A673 (cell line): ENCODE data around the gene GPR3.

Experiments
- EZH2 ChIP-seq: fragments of 200-600 bp; sonication (generic); IDR thresholded peaks from 2 replicates; pipeline ENCODE4 v1.6.1; 2017; ENCODE audit warnings: borderline replicate concordance, low read depth, mild to moderate bottlenecking, mixed read lengths, antibody characterized with exemption, low read length; ENCODE audit not compliant: poor library complexity, severe bottlenecking
- TF ChIP-seq, protein P1 (sequence below): fragments of 300-800, 200-600 bp; sonication (generic); conservative IDR thresholded peaks from 2 replicates; pipeline ENCODE4 v1.5.1; 2017; ENCODE audit warnings: low read depth, mild to moderate bottlenecking, antibody characterized with exemption, low read length, moderate library complexity, mixed read lengths

DNA sequence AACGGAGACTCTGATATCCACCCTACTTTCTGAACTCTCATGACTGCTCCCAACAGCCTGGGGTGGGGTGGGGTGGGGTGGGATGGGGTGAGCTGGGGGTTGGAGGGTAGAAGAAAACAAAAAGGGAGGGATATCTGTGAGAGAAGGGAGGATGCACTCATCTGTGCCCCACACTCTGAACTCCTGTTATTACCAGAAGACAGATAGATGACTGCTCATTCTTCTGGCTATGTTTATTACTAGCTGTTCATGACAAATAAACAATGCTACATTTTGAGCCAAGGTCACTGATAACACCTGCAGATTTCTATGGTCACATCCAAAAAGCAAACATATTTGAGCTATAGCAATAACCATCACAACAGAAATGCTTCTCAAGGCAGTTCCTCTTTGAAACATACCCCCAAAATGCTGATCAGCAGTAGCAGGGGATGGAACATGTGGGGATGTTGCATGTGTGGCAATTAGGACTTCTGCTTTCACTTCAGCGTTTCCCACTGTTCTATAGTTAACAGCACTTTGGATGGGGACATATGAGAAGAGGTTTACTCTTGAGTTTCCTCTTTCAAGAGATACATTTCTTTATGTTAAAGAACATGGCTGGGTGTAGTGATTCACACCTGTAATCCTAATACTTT lies 43.3 kb downstream of the GPR3 start:
- no peak for TF ChIP-seq EZH2
- TF ChIP-seq, protein P1, sequence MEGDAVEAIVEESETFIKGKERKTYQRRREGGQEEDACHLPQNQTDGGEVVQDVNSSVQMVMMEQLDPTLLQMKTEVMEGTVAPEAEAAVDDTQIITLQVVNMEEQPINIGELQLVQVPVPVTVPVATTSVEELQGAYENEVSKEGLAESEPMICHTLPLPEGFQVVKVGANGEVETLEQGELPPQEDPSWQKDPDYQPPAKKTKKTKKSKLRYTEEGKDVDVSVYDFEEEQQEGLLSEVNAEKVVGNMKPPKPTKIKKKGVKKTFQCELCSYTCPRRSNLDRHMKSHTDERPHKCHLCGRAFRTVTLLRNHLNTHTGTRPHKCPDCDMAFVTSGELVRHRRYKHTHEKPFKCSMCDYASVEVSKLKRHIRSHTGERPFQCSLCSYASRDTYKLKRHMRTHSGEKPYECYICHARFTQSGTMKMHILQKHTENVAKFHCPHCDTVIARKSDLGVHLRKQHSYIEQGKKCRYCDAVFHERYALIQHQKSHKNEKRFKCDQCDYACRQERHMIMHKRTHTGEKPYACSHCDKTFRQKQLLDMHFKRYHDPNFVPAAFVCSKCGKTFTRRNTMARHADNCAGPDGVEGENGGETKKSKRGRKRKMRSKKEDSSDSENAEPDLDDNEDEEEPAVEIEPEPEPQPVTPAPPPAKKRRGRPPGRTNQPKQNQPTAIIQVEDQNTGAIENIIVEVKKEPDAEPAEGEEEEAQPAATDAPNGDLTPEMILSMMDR = no peak
